Left renal cortex interstitium (tissue), 4 donors: ENCODE results near the gene PGRMC1. TPM values are rescaled to one million over a fixed set of nuclear protein-coding genes. Genes with fewer than 3 reads are reported as not detected.
A peak's percentile ranks its signal among the peaks of the same experiment; 100 is the strongest.
"Not testable (repeated sequence)": the region's sequence is repeated elsewhere in the genome, so short reads cannot be mapped to it uniquely, and the experiment has no call there.

Experiments
- DNase-seq, 4 donors: peaks; one replicate each; pipeline ENCODE4 v3.0.0-alpha.2; 2013; ENCODE audit warnings: low read depth in 4 of 4, low spot score in 2 of 4, missing footprints in 1 of 4
- polyA plus RNA-seq, 4 donors: library from polyadenylated mRNA; unstranded; fragments of 120-200 nt; gene quantifications; one replicate each; pipeline ENCODE4 v1.2.1, GENCODE V29; 2013; ENCODE audit not compliant: insufficient read length in 4 of 4

The PGRMC1 gene
- 100 to 1,000 TPM; 235 to 309 (median 272) TPM for polyA plus RNA-seq

DNA sequence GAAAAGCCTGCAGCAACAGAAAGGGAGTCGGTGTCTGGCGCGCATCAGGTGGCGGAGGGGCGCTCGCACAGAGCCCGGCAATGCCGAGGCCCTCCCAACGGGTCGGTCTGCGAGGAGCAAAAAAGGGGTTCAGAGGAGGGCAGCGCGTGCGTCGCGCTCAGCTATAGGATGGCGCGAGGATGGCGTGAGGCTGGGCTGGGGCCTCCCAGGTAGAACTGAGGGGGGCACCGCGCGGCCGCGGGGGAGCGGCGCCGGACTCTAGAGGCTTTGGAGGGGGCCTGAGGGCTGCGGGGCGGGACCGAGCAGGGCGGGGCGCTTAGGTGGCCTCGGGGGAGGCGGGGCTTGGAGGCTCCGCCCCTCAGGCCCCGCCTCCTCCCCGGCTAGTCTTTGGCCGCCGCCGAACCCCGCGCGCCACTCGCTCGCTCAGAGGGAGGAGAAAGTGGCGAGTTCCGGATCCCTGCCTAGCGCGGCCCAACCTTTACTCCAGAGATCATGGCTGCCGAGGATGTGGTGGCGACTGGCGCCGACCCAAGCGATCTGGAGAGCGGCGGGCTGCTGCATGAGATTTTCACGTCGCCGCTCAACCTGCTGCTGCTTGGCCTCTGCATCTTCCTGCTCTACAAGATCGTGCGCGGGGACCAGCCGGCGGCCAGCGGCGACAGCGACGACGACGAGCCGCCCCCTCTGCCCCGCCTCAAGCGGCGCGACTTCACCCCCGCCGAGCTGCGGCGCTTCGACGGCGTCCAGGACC is at the start of gene PGRMC1:
TSS of gene PGRMC1 (plus strand) at position 414 of the 751 bp plus-strand sequence. CDS start at position 493, 79 bp downstream.
- DNase-seq, result peak in 2 of 4 donors; percentile 57 to 62

DNA sequence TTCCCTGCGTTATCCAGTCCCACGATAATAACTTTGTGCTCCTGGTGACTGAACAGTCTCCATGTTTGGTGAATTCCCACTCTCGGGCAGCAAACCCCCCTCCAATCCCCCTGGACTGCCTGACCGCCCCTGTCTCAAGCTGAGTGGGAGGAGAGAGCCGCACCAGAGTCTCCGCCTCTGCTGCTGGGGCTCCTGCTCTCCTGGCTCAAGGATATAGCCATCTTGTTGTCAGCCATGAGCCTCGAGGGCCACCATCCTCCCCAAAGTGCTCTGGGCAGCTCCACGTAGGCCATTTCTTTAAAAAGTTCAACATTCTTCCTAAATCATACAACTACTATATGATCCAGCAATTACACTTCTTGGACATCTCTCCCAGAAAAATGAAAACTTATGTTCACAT is 49.3 kb upstream of the PGRMC1 start:
- DNase-seq, result no peak

DNA sequence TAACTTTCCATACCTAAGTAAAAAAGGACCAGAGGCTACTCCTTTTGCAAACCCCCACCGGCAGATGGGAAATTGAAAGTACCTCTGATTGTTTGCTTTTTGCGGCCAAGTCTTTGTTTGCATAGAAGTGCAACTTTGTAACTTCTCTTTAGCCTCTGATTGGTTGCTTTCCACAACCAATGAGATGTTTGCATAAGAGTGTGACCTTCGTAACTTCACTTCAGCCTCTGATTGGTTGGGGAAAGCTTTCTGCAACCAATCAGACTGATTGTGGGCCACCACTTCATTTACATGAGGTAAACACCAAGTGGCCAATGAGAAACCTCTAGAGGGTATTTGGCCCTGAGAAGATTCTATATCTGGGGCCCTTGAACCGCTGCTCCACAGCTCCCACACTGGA is 48.8 kb upstream of the PGRMC1 start:
- DNase-seq, result no peak

DNA sequence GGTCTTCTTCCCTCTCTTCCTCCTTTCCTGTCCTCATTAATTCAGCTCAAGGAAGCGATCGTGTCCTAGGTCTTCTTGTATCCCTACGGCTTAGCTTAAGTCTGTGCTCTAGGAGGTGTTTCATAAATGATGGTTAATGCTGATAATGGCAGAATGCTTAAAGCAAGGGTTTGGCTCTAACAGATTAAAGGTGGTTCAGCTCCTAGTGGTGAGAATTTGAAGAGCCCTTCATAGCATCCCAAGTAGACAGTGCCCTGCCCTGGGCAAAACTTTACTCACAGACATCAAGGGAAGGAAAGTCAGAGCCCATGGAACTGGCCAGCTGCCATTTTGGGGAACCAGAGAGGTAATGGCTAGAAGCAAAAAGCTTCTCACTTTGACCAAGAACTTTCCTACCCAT is 47.0 kb upstream of the PGRMC1 start:
- no peak for DNase-seq

DNA sequence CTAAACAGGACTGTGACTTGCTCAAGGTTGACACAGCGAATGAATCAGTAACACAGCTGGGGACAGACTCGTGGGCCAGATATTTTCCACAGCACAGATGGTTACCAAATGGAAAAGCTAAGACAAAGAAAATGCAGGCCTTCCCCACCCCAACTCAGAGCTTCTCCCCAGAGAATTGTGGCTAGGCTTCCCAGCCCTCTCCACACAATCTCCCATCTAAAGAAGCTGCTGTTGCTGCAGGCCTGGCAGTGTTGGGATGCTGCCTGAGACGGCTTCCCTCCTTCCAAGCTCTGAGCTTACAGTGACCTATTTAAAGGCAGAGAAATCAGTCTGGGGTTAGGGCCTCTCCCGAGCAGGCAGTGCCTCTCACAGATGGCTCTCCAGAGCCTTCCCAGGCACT is 46.5 kb upstream of the PGRMC1 start:
- no peak for DNase-seq

DNA sequence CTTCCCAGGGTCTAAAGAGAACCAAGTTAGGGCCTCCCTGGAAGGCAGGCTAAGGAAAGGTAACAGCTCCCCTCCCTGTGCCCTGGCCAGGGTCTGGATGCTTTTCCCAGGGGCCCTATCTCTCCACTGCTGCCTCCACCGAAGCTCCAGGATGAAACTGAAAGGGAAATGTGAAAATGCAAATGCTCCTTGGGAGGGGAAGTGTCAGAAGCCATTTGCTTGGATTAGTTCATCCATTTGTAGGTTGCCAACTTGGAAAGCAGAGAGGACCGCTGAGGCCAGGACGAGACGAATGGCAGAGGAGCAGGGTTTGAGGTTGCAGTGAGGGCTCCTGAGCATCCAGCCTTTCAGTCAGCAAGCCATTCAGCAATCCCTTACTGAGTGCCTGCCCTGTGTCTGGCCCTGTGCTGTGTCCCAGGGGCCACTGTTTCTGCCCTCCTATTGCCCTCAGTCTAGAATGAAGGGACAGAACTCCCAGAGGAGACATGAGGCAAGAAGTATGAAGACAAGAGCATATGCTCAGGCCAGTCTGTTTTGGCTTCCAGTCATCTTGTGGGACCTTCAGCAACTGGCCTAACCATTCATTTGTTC is 45.9 kb upstream of the PGRMC1 start:
- DNase-seq, result no peak

DNA sequence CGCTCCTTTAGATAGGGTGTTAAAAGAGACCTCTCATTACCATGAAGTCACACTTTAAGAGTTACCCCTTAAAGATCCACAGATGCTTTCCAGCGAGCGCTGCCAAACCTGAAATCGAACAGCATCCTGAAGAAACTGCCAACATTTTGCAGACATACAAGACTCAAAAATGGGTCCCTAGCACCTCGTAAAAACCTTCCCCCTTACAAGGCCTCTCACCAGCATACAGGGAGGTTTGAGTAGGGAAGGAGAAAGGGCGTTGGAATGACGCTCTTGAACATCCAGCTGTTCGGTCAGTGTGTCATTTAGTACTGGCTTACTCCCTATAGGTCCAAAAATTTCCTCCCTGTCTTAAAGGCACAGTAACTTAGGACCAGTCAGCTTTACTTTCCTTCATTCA is 45.3 kb upstream of the PGRMC1 start:
- DNase-seq, result no peak

DNA sequence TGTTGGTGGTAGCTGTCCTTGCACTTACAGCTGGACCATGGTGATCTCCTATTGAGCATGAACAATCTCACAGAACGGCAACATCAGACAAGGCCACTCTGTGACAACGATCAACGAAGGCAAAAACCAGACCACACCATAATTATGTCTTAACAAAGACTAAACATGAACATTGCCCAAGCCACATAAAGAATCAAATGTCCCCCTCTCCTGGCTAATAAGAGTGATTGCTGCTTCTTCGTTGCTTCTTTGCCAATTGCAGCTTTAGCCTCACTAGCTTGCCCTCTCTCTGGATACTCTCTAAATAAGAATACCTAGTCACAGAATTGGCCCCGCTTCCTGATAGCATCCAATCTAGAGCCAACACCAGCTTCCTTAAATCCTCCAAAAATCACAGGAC is 41.5 kb upstream of the PGRMC1 start:
- no peak for DNase-seq

DNA sequence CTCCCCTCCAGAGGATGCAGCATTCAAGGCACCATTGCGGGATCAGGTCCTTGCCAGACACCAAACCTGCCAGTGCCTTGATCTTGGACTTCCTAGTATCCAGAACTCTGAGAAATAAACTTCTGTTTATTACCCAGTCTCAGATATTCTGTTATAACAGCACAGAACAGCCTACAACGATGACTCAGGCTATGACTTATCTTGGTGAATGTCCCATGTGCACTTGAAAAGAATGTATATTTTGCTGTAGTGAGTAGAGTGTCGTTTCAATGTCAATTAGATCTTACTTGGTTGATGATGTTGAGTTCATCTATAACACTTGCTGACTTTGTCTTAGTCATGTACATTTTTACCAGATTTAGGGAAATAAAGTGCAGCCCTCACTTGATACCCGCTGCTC is 34.5 kb upstream of the PGRMC1 start:
- no peak for DNase-seq

DNA sequence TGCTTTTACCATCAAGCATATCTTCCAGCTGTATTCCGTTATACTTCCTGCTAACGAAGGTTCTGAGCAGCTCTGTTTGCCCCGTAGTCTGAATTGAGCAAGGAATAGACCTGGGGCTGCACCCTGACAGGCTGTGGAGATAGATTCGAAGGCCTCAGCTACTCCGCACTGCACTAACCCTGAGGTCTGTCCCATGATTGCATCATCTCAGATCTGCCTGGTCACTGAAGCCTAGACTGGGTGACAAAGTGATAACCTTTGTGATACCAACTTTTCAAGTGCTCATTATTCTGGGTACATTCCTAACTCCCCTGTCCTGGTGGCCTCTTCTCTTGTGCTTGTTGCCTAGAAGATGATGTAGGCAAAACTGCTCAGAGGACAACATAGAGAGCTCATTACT is 29.9 kb upstream of the PGRMC1 start:
- no peak for DNase-seq

DNA sequence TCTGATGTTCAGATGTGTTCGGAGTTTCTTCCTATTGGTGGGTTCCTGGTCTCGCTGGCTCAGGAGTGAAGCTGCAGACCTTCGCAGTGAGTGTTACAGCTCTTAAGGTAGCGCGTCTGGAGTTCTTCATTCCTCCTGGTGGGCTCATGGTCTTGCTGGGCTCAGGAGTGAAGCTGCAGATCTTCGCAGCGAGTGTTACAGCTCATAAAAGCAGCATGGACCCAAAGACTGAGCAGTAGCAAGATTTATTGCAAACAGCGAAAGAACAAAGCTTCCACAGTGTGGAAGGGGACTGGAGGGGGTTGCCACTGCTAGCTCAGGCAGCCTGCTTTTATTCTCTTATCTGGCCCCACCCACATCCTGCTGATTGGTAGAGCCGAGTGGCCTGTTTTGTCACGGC is 28.6 kb upstream of the PGRMC1 start:
- not testable (repeated sequence) for DNase-seq

DNA sequence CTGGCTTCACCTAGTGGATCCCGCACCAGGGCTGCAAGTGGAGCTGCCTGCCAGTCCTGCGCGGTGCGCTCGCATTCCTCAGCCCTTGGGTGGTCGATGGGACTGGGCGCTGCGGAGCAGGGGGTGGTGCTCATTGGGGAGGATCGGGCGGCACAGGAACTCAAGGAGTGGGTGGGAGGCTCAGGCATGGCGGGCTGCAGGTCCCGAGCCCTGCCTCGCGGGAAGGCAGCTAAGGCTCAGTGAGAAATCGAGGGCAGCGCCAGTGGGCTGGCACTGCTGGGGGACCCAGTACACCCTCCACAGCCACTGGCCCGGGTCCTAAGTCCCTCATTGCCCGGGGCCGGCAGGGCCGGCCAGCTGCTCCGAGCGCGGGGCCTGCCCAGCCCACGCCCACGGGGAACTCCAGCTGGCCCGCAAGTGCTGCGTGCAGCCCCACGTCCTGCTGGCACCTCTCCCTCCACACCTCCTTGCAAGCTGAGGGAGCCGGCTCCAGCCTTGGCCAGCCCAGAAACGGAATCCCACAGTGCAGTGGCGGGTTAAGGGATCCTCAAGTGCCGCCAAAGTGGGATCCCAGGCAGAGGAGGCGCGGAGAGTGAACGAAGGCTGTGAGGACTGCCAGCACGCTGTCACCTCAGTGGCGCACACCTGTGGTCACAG is 27.6 kb upstream of the PGRMC1 start:
- DNase-seq, result no peak

DNA sequence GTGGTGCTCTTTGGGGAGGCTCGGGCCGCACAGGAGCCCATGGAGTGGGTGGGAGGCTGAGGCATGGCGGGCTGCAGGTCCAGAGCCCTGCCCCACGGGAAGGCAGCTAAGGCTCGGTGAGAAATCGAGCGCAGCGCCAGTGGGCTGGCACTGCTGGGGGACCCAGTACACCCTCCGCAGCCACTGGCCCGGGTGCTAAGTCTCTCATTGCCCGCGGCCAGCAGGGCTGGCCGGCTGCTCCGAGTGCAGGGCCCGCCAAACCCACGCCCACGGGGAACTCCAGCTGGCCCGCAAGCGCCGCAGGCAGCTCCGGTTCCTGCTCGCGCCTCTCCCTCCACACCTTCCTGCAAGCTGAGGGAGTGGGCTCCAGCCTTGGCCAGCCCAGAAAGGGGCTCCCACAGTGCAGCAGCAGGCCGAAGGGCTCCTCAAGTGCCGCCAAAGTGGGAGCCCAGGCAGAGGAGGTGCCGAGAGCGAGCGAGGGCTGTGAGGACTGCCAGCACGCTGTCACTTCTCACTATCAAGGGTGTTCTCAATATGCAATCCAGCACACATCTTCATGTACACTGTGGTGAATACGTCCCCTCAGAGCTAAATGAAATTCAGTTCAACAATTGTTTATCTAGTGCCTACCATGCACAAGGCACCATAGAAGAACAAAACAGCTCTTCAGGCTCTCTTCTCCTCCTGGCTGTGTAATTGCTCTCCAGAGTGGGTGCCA is 25.0 kb upstream of the PGRMC1 start:
- DNase-seq, result not testable (repeated sequence)

DNA sequence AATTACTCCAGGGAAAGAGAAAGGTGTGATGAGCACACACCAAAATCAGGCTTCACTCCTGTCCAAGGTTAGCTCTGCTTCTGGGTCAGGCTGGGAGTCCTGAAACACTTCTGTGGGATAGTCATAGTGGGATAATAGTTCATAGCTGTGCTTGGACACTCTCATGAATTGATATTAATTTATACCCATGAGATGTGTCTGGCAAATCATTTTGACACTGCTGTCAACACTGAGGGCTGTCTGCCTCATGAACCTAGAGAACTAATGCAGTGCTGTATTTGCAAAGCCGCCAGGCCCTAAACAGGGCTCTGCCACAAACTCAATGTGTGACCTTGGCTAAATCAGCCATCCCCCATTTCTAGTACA is 24.5 kb upstream of the PGRMC1 start:
- no peak for DNase-seq

DNA sequence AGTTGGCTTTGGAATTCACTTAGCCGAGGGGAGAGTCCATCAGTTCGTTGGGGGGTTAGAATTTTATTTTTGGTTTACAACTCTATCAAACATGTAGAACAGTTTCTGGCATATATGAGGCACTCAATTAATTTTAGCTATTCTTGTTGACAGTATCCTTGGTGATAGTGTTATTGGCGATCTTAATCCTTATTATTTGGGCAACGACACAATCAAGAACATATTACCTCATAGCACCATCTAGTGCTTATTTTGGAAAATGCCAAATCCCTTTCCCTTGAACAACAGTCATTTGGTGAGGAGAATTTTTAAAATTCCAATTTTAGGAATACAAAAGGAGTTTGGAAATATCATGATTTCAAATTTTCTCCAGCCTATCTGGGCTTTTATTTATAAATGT is 17.9 kb upstream of the PGRMC1 start:
- DNase-seq, result no peak

DNA sequence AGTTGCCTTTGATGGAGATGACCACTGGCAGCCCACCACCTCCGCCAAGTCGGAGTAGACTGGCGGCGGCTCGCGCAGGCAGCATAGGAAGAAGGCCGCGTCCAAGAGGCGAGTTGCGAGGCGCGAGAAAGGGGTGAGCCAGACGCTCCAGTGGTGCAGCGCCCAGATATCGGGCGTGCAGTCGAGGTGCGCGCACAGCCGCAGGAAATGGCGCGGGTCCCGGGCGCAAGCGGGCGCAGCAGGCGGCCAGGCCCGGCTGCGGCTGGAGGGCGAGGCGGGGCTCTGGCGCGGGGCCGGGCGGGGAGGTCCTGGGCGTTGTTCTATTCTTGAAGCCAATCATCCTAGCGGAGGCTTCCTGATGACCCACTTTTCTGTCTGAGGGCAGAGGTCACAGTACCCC is 13.2 kb upstream of the PGRMC1 start:
- DNase-seq, result no peak

DNA sequence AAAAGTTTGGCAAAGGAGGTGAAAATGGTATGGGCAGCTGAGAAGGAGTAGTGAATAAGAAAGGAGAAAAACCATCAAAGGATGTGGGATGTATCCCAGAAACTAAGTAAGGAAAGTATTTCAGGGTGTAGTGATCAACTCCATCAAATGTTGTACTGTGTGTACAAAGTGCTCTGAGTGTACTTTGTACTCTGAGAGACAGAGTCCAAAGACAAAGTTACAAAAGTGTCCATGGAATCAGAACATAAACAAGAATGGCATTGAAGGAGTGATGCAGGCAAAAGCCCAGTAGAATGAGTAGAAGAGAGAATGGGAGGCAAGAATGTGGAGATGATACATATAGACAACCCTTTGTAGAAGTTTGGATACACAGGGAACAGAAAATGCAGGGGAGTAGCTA is 12.3 kb upstream of the PGRMC1 start:
- DNase-seq, result no peak

DNA sequence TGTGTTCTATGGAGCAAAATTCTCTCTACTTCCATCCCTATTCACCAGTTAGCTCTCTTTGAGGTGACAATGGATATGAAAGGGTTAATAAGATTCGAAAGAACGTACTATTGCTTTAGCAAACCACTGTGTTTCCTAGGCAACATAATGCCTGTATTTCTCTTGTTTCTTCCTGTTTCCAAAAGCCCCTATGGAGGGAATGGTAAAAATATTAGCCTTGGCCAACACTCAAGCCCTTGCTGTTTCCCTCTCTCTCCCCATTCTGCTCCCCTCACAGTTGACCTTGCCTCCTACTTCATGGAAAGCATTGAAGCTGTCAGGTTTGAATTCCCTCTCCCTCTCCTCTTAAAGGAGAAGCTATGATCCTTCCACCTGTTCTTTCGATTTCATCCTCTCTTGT is 9.6 kb upstream of the PGRMC1 start:
- peak in 1 of 4 donors; percentile 35 for DNase-seq

DNA sequence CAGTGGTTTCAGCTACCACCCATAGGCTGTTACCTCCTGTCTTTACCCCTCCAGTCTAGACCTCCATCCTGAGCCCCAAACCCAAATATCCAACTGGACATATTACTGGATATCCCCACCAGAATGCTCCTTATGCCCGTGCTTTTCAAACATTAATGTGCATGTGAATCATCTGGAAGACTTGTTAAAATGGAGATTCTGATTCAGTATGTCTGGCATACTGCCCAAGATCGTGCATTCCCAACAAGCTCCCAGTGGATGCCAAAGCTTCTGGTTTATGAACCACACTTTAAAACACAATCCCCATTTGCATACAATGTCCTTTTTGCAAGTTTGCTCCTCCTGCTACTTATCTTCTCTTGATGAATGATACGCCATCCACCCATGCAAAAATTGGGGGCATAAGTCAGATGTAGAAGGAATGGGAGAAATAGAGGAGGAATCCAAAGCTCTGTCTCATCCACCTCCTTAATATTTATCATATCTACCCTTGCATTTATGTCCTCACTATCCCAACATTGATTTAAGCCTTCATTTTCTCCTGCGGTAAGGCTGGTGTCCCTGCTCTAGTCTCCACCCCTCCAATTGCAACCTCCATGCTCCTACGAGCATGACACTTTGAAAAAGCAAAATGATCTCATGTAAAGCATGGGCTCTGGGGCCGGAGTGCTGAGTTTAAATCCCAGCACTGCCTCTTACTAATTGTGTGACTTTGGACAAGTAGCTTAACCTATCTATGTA is 7.4 kb upstream of the PGRMC1 start:
- DNase-seq, result no peak

DNA sequence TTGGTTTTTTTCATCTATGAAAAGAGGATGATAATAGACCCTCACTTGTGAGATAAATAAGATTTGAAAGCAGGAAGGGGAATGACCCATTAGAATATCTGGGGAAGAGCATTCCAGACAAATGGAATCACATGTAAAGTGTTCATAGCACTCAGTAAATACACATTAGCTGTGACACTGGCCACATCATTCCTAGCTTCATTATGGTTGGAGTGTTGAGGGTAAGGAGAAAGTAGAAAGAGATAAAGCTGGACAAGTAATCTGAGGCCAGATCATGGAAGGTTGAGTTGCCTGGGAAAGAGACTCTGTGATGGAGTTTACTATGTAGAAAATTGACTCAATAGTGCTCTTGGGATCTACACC is 6.9 kb upstream of the PGRMC1 start:
- no peak for DNase-seq

DNA sequence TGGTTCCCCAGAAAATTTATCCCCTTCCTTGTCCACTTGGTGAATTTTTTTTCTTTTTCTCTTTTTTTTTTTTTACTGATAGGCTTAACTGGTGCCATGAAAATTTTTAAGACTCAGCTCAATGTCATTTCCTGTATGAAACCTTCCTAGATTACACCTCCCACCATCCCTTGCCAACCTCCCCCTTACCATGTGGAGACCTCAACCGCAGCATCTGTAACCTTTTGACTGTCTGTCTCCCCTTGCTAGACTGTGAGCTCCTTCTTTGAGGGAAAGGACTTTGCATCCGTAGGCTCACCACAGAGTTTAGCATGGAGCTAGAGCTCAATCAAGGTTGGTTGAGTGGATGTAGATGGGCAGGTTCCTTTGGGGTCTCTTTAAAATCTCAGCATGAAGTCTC is 5.2 kb upstream of the PGRMC1 start:
- DNase-seq, result no peak
